Neuronal stem cell (in vitro differentiated cells): ENCODE results near the gene TMEM184C.

Experiments
- DNase-seq: peaks from one replicate; pipeline ENCODE4 v3.0.0-alpha.2; 2013; ENCODE audit warnings: low spot score
- H2AFZ ChIP-seq: one replicate; pipeline ENCODE4 v1.6.1; 2013; ENCODE audit warnings: mild to moderate bottlenecking, low read length, inconsistent platforms
- H2AK5ac ChIP-seq: 2 replicates; pipeline ENCODE4 v1.6.1; 2013; ENCODE audit warnings: low read depth, mild to moderate bottlenecking, inconsistent platforms, low read length, moderate library complexity, mixed read lengths
- H2BK120ac ChIP-seq: 2 replicates; pipeline ENCODE4 v1.6.1; 2013; ENCODE audit warnings: low read depth, mild to moderate bottlenecking, inconsistent platforms, low read length, moderate library complexity, mixed read lengths
- H2BK12ac ChIP-seq: one replicate; pipeline ENCODE4 v1.6.1; 2013; ENCODE audit warnings: low read length, inconsistent platforms
- H2BK15ac ChIP-seq: 2 replicates; pipeline ENCODE4 v1.6.1; 2013; ENCODE audit warnings: mild to moderate bottlenecking, low read length, inconsistent platforms, mixed read lengths
- H2BK5ac ChIP-seq: one replicate; pipeline ENCODE4 v1.6.1; 2013; ENCODE audit warnings: inconsistent platforms, mild to moderate bottlenecking, low read length, moderate library complexity
- H3K14ac ChIP-seq: one replicate; pipeline ENCODE4 v1.6.1; 2013; ENCODE audit warnings: low read length, inconsistent platforms
- H3K18ac ChIP-seq: 2 replicates; pipeline ENCODE4 v1.6.1; 2013; ENCODE audit warnings: low read length, inconsistent platforms
- H3K23ac ChIP-seq: 2 replicates; pipeline ENCODE4 v1.6.1; 2013; ENCODE audit warnings: low read depth, mild to moderate bottlenecking, mixed read lengths, low read length, inconsistent platforms; ENCODE audit not compliant: poor library complexity
- H3K27ac ChIP-seq: replicated peaks from 3 replicates; pipeline ENCODE4 v1.5.1; 2013; ENCODE audit warnings: low read length, inconsistent platforms
- H3K27me3 ChIP-seq, 3 experiments: 2 replicates each; pipeline ENCODE4 v1.6.1; 2013; ENCODE audit warnings: low read length in 3 of 3, mild to moderate bottlenecking in 2 of 3, inconsistent platforms in 1 of 3, low read depth in 1 of 3, mixed read lengths in 1 of 3, moderate library complexity in 1 of 3; ENCODE audit not compliant: control insufficient read depth in 3 of 3, insufficient read depth in 3 of 3
- H3K36me3 ChIP-seq, 2 donors: replicated peaks in 1 of 2; 2 replicates each; pipeline ENCODE4 v1.6.1; 2013; ENCODE audit warnings: low read length in 2 of 2; ENCODE audit not compliant: control insufficient read depth in 2 of 2, insufficient read depth in 2 of 2
- H3K4ac ChIP-seq: 2 replicates; pipeline ENCODE4 v1.6.1; 2013; ENCODE audit warnings: inconsistent platforms, mild to moderate bottlenecking, low read length, moderate library complexity
- H3K4me1 ChIP-seq, 2 donors: 1 replicate in 1 of 2; 2 replicates in 1 of 2; pipeline ENCODE4 v1.6.1; 2013; ENCODE audit warnings: low read length in 2 of 2, low read depth in 1 of 2; ENCODE audit not compliant: control insufficient read depth in 2 of 2, insufficient read depth in 1 of 2
- H3K4me2 ChIP-seq: one replicate; pipeline ENCODE4 v1.6.1; 2013; ENCODE audit warnings: mild to moderate bottlenecking, low read length, inconsistent platforms; ENCODE audit not compliant: insufficient read depth, poor library complexity, severe bottlenecking
- H3K4me3 ChIP-seq, 2 donors: 2 replicates each; pipeline ENCODE4 v1.5.1; 2013; ENCODE audit warnings: low read length in 2 of 2, mild to moderate bottlenecking in 2 of 2, inconsistent platforms in 1 of 2, moderate library complexity in 1 of 2
- H3K79me1 ChIP-seq: one replicate; pipeline ENCODE4 v1.6.1; 2013; ENCODE audit warnings: low read depth, mild to moderate bottlenecking, inconsistent platforms, low read length, moderate library complexity
- H3K9ac ChIP-seq: one replicate; pipeline ENCODE4 v1.6.1; 2013; ENCODE audit warnings: mild to moderate bottlenecking, low read depth, low read length, inconsistent platforms; ENCODE audit not compliant: poor library complexity
- H3K9me3 ChIP-seq, 2 donors: replicated peaks in 1 of 2; 2 replicates each; pipeline versions ENCODE3 to v1.6.1; 2013; ENCODE audit warnings: low read length in 2 of 2, mild to moderate bottlenecking in 2 of 2, inconsistent platforms in 1 of 2, low read depth in 1 of 2, mixed read lengths in 1 of 2, moderate library complexity in 1 of 2; ENCODE audit not compliant: control insufficient read depth in 2 of 2, insufficient read depth in 1 of 2
- H4K8ac ChIP-seq: one replicate; pipeline ENCODE4 v1.6.1; 2013; ENCODE audit warnings: low read depth, mild to moderate bottlenecking, inconsistent platforms, low read length, moderate library complexity
- H4K91ac ChIP-seq: one replicate; pipeline ENCODE4 v1.6.1; 2013; ENCODE audit warnings: low read length, low read depth, mild to moderate bottlenecking, inconsistent platforms; ENCODE audit not compliant: poor library complexity
- WGBS, 2 donors: extraction: QIAGEN DNeasy Blood & Tissue Kit; methylation state at CpG; one replicate each; pipeline ENCODE4 v1.1.7; 2013; ENCODE audit warnings: missing lambda C conversion rate in 2 of 2, mixed read lengths in 1 of 2; ENCODE audit not compliant: insufficient read length in 2 of 2, insufficient replicate concordance in 1 of 2; ENCODE audit errors: extremely low coverage in 2 of 2; 5-methylcytosine and 5-hydroxymethylcytosine counted together

Gene TMEM184C

DNA sequence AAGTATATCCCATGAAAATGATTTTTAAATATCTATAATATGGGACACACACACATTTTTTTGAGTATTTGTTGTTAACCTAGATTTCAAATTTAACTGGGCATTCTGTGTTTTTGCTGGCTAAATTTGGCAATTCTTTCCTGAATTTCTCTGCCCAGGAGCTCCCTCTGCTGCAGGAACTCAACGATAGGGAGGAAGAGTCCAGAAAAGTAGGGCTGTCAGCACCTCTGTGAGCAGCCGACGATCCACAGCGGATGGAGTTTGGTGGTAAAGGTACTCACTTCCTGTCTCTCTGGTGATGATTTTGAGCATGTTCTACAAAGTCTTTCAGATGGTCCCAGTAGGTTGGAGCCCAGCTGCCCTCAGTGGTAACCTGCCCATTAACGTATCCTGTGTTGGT lies 23.1 kb upstream of the TMEM184C start:
- H2AK5ac ChIP-seq = no peak overlapping the region
- no peak overlapping the region for H4K8ac ChIP-seq
- H3K27ac ChIP-seq = no peak overlapping the region
- H3K4me1 ChIP-seq = peaks cover 0 to 1% of the 10 kb centered on the region in 2 donors
- no peak overlapping the region for H2AFZ ChIP-seq
- H2BK5ac ChIP-seq = no peak overlapping the region
- no peaks in the 10 kb centered on the region for H3K27me3 ChIP-seq
- H3K36me3 ChIP-seq = no peaks in the 10 kb centered on the region
- H3K9ac ChIP-seq = no peak overlapping the region
- H3K14ac ChIP-seq = no peak overlapping the region
- H3K18ac ChIP-seq = no peak overlapping the region
- no CpG with 5 or more reads among the region's 5 CpGs for WGBS, 2 donors
- no peak overlapping the region for H3K4me2 ChIP-seq
- no peak for DNase-seq
- no peaks in the 10 kb centered on the region for H3K9me3 ChIP-seq
- H2BK15ac ChIP-seq = no peak overlapping the region
- no peak overlapping the region for H2BK120ac ChIP-seq
- no peaks in the 10 kb centered on the region for H3K79me1 ChIP-seq
- H4K91ac ChIP-seq = no peak overlapping the region
- H3K23ac ChIP-seq = no peak overlapping the region
- no peak overlapping the region for H3K4ac ChIP-seq
- H2BK12ac ChIP-seq = no peak overlapping the region
- no peak overlapping the region for H3K4me3 ChIP-seq

DNA sequence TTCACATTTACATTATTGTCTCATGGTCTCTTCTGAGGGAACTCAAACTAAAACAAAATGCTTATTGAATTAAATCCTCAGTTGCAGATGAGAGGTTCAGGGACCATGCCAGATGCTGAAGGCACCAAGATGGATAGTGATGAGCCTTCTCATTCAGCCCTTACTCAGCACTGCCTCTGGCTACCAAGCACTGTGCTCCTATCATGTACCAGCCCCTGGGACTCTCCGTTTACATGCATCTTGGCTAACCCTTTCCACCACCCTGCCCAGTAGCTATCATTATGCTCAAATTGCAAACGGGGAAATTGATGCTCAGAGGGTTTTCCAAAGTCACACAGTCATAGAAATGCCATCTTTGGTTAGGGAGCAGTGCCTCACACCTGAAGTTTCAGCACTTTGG lies 22.6 kb upstream of the TMEM184C start:
- Histone ChIP-seq H3K18ac (no peak overlapping the region), H4K8ac (no peak overlapping the region), H3K27me3 (no peaks in the 10 kb centered on the region), H3K4ac (no peak overlapping the region), H2AK5ac (no peak overlapping the region), H2BK15ac (no peak overlapping the region), H4K91ac (no peak overlapping the region), H2BK12ac (no peak overlapping the region), H3K4me1 (peaks cover 0 to 1% of the 10 kb centered on the region in 2 donors), H2BK120ac (no peak overlapping the region), H3K27ac (no peak overlapping the region), H3K14ac (no peak overlapping the region), H3K23ac (no peak overlapping the region), H2BK5ac (no peak overlapping the region), H3K9me3 (no peaks in the 10 kb centered on the region), H2AFZ (no peak overlapping the region), H3K36me3 (no peaks in the 10 kb centered on the region), H3K79me1 (no peaks in the 10 kb centered on the region), H3K4me3 (no peak overlapping the region), H3K9ac (no peak overlapping the region), H3K4me2 (no peak overlapping the region)
- no peak for DNase-seq
- no CpG with 5 or more reads among the region's 2 CpGs for WGBS, 2 donors

DNA sequence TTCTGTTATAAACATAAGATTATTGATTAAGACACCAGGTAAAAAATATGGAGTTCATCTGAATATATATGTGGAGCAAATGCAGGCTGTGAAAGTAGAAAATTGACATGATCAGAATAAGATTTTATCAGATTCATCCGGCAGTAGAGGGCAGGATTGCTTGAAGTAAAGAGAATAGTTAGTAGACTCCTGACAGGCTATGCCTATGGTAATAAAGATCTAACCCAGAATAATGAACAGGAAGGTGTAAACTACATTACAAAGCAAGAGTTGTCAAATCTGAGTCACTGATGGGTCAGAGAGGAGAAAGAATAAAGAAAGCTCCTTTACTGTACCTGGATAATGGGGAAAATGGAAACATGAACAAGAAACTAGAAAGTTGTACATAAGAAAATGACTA lies 20.8 kb upstream of the TMEM184C start:
- H3K9me3 ChIP-seq = no peaks in the 10 kb centered on the region
- H3K18ac ChIP-seq = no peak overlapping the region
- no peak overlapping the region for H3K14ac ChIP-seq
- H3K36me3 ChIP-seq = no peaks in the 10 kb centered on the region
- no peak overlapping the region for H2BK120ac ChIP-seq
- H3K4me2 ChIP-seq = no peak overlapping the region
- no peaks in the 10 kb centered on the region for H3K79me1 ChIP-seq
- H2BK12ac ChIP-seq = no peak overlapping the region
- H2BK15ac ChIP-seq = no peak overlapping the region
- H3K23ac ChIP-seq = no peak overlapping the region
- H3K27ac ChIP-seq = no peak overlapping the region
- WGBS, 2 donors = no CpG with 5 or more reads among the region's 1 CpG
- H3K4me3 ChIP-seq = no peak overlapping the region
- H2BK5ac ChIP-seq = no peak overlapping the region
- H4K8ac ChIP-seq = no peak overlapping the region
- no peak overlapping the region for H4K91ac ChIP-seq
- no peak overlapping the region for H2AK5ac ChIP-seq
- no peak for DNase-seq
- no peaks in the 10 kb centered on the region for H3K27me3 ChIP-seq
- no peak overlapping the region for H3K4ac ChIP-seq
- H3K9ac ChIP-seq = no peak overlapping the region
- peaks cover 0 to 1% of the 10 kb centered on the region in 2 donors for H3K4me1 ChIP-seq
- no peak overlapping the region for H2AFZ ChIP-seq

DNA sequence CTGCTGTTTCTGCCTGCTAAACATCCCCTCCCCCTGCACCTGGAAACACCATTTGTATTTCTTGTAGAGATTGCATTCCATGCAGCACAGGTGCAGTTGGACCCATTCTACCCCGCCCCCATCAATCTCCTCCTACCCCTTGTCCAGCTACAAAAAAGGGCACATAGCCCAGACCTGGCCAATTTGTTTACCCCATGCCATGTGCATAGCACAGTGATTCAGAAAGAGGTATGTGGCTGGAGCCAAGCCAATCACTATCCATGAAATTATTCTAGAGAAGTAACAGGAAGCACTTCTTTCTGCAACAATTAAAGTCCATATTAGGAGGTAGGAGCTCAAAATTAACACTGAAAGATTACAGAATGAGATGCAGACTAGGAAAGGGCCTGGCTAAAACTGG lies 20.2 kb upstream of the TMEM184C start:
- no CpG with 5 or more reads among the region's 1 CpG for WGBS, 2 donors
- no peak for DNase-seq
- Histone ChIP-seq H3K4ac (no peak overlapping the region), H3K9ac (no peak overlapping the region), H3K4me3 (no peak overlapping the region), H3K23ac (no peak overlapping the region), H3K9me3 (no peaks in the 10 kb centered on the region), H3K4me1 (peaks cover 0 to 1% of the 10 kb centered on the region in 2 donors), H3K4me2 (no peak overlapping the region), H3K14ac (no peak overlapping the region), H4K91ac (no peak overlapping the region), H3K27me3 (no peaks in the 10 kb centered on the region), H3K27ac (no peak overlapping the region), H4K8ac (peak overlapping the region; percentile 4), H2BK5ac (no peak overlapping the region), H2AK5ac (no peak overlapping the region), H2AFZ (no peak overlapping the region), H3K79me1 (no peaks in the 10 kb centered on the region), H2BK12ac (no peak overlapping the region), H2BK120ac (no peak overlapping the region), H2BK15ac (no peak overlapping the region), H3K36me3 (no peaks in the 10 kb centered on the region), H3K18ac (no peak overlapping the region)
